Measurements from ENCODE around the gene C13orf46.
"Not testable (repeated sequence)": the region's sequence is repeated elsewhere in the genome, so short reads cannot be mapped to it uniquely, and the experiment has no call there.

Gene C13orf46

DNA sequence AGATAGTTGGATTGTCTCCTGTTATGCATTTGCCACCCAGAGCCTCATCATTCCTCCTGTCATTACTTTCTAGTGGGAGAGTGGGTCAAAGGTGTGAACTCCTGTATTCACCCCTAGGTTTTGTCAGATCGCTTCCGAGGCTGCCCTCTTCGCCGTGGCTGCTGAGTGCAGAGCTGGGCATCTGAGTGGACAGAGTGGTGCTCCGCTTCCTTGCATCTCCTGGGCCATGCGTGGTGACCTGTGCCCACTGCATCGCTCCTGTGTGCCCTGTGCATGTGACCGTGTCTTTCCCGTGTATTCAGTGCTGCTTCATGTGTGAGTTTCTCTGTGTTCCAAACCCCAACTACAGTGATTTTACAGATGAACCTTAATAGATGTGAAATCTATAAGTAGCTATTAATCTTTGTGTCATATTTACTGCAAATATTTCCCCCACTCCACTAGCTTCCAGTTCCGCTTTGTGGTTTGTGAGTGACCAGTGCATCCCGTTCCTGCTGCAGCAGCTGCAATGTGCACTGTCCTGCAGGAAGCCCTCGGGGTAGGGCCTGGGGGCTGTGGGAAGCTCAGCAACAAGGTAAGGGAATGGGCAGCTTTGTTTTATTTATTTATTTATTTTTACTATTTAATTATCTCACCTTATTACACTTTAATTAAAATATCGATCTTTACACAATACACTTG, 53.1 kb downstream of the C13orf46 start:
- no peak for DNase-seq

DNA sequence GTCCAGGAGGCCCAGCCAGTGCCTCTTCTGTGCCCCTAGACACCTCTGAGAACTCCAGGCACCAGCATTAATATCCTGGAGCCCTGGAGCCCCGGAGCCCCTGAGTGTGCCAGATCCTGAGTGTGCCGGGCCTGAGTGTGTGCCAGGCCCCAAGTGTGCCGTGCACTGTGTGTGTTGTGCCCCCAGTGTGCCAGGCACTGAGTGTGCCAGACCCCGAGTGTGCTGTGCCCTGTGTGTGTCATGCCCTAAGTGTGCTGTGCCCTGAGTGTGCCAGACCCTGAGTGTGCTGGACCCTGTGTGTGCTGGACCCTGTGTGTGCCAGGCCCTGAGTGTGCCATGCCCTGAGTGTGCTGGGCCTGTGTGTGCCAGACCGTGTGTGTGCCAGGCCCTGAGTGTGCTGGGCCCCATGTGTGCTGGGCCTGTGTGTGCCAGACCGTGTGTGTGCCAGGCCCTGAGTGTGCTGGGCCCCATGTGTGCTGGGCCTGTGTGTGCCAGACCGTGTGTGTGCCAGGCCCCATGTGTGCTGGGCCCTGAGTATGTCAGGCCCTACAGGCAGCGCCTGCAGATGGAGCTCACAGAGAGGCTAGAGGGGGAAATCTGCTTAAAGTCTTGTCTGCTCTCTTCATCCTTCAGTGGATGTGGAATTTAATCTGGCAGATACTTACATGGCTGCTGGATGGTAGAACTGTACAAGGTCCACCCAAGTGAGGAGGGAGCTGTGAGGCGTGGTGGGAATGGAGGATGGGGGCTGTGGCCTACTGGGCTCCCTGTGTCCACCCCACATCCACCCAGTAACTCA, 53.9 kb downstream of the C13orf46 start:
- DNase-seq = no peak

DNA sequence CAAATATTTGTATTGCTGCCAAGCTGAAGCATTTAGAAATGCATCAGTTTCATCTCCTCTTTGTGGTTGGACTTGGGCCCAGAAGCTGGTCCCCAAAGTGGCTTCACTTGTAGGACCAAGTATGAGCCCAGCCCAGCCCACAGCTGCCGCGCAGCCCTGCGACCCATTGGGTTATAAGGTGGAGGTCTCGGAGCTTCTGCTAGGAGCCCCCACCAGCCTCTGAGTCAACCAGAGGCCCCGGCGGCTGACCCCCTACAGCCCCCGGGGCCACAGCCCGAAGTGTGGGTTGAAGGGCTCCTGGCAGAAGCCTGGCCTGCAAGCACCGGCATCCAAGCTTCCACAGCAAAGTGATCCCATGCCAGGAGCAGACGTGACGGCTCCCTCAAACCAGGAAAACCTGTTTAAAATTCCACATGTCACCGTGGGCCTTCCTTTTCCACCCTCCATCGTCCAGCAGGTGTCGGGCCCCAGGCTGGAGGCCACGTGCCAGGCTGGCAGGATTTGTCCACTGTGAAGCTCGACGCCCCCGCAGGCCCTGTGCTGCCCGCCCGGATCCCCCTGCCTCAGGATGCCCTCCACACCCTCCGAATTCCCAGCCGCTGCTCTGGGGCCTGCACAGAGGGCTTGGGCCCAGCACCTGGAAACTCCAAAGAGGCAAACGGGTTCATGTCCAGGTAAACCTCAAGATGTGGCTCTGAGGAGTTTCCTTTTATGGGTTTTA, 54.7 kb downstream of the C13orf46 start:
- no peak for DNase-seq

DNA sequence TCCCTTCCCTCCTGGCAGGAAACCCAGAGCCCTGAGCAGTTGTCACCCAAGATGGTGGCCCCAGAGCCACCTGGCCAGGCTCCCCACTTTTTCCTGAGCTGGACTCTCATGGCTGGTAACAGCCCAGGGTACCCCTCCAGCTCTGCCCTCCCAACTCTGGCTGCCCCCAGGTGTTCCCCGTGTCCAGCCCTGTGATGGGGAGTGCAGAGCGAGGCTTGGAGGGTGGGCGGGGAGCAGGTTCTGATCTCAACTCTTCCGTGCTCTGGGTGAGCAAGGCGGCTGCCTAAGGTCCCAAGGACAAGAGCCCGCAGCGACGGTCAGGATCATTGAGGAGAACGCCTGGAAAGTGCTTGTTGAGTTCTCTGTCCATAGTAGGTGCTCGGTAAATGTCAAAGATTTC, 55.3 kb downstream of the C13orf46 start:
- DNase-seq = no peak

DNA sequence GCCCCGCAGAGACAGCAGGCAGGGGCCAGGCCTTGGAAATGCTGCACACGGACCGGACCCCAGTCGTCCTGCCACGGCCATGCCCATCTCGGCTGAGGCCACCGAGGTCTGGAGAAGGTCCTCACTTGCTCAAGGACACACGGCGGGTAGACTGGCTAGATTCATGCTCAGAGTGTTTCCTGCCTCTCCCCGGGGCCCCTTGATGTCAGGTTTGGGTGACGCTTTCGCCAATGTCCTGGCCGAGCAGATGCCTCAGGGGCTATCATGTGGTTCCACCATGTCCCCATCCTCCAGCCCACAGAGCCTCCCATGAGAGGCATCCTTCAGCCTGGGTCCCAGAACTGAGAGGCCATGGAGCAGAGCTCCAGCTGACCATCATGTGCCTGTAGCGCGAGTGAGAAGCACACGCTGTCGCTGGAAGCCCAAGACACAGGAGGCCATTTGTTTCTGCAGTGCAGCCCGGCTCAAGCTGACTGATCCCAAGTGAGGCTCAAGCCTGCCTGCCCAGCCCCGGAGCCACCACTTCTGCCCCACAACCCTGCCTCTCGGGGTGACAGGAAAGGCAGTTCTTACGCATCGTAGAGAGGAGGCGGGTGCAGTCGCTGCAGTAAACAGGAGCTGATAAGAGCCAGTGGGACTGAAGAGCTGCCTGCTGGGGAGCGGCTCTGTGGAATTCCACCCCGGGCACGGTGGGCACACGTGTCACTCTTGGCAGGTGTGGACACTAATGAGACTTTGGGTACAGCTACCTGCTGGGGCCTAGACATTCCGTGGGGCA, 56.1 kb downstream of the C13orf46 start:
- no peak for DNase-seq

DNA sequence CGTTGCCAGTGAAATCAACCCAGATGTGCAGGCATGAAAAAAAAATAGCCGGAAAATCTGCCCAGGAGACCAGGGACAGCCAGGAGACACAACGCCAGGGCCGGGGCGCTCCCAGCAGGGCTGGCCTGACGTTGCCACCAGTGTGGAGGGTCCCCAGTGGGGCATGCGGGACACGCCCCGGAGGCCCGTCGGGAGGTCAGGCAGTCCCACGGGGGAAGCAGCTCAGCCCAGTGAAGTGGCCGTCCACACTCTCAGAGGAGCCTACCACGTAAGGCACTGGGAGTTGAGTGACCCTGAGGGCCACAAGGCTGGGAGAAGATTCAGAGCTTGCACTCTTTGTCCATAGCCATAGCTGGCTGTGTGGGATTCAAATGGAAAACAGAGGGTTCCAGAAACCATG, 56.8 kb downstream of the C13orf46 start:
- DNase-seq = no peak

DNA sequence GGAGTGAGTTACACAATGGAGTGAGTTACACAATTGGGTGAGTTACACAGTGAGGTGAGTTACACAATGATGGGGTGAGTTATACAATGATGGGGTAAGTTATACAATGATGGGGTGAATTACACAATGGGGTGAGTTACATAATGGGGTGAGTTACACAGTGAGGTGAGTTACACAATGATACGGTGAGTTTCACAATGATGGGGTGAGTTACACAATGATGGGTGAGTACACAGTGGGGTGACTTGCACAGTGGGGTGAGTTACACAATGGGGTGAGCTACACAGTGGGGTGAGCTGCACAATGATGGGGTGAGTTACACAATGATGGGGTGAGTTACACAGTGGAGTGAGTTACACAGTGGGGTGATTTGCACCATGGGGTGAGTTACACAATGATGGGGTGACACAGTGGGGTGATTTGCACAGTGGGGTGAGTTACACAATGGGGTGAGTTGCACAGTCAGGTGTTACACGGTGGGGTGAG, 57.5 kb downstream of the C13orf46 start:
- no peak for DNase-seq

DNA sequence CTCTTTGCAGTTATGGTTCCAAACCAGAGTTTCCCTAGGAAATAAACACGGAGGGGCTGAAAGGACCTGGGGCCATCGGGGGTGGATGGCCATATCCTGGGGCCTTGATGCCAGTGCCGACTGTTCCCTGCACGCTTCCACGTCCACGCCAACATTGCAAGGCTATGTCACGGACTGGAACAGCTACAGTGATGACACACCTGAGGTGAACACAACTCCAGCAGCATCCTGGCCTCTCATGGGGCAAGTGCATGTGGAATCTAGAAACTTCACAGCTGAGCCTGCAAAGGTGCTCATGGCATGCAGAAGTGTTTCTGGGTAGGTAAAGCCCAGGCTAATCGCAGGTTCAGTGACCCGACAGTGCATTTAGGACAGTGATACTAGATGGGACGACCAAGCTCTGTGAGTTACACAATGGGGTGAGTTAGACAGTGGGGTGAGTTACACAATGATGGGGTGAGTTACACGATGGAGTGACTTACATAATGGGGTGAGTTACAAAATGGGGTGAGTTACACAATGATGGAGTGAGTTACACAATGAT, 58.0 kb downstream of the C13orf46 start:
- DNase-seq = no peak

DNA sequence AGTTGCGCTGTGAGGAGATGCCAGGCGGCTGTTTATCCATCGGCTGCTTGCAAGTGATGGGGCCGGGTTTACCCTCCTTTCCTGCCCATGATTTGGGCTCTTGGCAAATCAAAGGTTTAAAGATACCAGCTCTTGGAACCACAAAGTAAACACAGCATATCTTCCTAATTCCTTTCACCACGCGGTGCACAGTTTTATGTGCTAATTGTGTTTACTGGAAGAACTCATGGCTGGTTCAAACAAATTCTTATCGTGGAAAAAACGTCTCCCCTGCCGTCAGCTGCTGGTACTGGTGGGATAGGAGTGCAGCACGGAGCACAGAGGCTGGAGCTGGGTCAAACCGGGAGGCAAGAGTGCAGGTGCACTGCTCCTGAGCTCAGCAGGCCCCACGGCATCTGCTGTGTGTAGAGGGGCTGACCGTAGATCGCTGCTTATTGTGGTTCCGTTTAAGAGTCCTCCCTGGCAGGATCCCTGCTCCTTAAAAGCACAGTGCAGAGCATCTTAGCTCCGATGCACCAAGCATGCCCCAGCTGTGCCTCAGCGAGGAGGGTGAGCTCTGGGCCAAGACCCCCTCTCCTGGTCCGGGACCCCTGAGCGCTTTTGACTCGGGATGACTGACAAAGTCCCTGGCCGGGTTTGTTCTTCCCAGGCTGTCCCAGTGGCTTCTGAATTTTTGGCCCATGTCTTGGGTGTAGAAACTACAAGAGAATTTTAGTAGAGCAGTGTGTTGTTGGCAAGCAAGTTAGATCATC, 58.7 kb downstream of the C13orf46 start:
- no peak for DNase-seq

DNA sequence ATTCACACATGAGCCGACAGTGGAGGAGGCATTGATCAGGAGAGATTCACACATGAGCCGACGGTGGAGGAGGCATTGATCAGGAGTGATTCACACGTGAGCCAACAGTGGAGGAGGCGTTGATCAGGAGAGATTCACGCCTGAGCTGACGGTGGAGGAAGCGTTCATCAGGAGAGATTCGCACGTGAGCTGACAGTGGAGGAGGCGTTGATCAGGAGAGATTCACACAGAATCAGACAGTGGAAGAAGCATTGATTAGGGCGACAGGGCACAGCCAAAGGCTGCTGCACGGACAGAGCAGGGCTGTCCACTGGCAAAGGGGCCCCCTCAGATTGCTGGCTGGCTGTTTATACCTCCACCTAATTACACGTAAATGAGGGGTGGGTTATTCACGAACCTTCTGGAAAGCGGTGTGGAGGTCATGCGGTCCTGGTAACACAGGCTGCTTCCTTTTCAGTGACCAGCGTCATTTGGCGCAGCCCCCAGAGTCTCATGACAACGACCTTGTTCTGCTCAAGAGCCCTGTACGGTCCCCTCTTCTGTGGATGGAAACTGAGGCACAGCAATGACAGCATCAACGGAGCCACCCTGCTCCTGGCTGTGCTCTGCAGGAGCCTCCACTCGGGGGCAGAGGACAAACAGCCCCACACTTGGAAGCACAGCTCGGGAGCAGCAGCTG, 59.4 kb downstream of the C13orf46 start:
- no peak for DNase-seq

DNA sequence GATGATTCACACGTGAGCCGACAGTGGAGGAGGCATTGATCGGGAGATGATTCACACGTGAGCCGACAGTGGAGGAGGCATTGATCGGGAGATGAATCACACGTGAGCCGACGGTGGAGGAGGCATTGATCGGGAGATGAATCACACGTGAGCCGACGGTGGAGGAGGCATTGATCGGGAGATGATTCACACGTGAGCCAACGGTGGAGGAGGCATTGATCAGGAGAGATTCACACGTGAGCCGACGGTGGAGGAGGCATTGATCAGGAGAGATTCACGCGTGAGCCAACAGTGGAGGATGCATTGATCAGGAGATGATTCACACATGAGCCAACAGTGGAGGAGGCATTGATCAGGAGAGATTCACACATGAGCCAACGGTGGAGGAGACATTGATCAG, 60.0 kb downstream of the C13orf46 start:
- not testable (repeated sequence) for DNase-seq

DNA sequence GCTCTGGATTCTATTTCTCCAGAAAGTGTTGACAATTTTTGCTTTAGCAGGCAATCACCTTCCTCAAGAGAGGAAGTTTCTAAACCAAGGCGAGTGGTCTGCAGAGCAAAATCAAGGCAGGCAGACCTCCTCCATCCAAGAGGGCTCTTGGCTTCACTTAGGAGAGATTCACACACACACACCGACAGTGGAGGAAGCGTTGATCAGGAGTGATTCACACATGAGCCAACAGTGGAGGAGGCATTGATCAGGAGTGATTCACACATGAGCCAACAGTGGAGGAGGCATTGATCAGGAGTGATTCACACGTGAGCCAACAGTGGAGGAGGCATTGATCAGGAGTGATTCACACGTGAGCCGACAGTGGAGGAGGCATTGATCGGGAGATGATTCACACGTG, 60.5 kb downstream of the C13orf46 start:
- not testable (repeated sequence) for DNase-seq

DNA sequence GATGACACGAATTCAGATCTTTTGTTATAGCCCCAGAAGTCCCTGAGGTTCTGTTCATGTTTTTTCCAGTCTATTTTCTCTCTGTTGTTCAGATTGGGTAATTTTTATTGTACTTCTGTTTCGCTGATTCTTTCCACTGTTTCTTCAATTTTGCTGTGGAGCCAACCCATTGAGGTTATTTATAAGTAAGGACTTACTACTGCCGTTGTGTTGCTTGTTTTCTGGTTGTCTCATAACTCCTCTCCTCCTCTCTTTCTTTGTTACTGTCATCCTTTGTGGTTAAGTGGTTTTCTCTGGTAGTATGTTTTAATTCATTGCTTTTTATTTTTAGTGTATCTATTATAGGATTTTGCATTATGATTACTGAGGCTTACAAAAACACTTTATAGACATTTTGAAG, 61.3 kb downstream of the C13orf46 start:
- DNase-seq = no peak

DNA sequence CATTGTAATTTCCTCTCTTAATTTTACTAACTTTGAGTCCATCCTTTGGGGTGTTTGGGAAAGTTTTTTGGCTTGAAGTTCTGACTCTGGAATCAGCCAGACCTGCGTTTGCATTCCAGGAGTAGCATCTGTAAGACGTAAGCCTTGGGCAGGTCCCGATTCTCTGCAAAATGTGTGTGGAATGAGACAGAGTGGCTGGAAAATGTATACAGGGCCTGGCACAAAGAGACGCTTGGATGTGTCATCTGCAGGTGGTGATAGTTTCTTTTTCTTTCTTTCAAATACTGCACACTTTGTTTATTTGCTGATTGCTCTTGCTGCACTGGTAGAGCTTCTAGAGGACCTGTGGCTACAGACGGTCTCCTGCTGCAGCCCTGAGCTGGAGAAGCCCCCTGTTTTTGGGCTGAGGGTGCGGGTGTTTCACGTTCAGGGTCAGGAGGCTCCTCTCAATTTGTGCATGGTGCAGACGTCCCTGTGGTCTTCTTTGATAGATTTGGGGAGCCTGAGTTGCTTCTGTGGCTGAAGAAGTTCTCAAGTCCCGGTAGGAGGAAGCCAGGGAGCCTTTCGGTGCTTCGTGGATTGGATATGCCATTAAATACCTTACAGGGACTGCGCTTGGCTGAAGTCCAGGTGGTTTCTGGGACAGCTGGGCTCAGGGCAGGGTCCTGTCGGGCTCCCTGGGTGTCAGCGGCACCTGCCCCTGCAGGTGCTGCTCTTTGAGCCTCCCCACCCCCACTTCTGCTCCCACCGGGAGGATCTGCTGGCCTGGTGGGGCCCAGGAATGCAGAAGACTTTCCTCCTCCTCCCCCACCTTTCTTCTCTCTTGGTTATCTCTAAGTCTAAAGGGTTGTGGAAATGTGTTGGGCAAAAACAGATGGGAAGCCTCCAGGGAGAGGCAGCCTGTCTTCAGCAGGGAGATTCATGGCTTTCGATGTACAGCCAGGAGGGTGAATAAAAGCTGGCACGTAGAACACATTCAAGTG, 66.0 kb downstream of the C13orf46 start:
- no peak for DNase-seq

DNA sequence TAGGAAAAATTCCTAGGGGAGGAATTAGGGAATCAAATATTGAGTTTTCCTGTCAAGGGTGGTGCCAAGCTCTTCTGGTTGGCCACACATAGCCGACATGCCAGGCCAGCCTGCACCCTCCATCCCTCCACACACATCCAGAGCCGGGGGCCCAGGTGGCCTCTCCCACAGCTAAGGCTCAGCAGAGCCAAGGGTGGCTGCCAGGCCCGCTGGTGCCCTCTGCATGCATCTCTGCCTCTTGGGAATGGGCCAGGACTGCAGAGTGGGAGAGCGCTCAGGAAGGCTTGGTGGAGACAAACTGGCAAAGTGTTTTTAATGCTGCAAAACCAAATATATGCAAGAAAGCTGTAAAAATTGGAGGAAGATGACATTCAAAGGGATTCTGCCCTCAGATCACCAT, 67.3 kb downstream of the C13orf46 start:
- no peak for DNase-seq

DNA sequence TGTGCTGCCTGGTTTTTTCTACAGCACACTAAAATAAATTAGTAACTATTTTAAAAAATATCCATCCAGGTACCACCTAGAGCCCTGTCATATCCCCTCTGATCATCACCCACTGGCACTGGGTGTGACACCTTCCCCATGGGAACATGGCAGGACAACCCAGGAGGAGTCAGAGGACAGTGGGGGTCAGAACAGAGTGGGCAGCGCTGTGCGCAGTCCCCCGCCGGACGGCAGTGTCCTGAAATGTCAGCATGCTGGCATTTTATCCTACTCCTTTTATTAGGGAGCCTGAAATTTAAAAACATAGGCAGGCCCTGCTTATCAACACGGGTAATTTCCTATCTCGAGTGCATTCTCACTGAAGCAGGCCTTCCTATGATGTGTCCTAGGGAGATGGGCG, 67.9 kb downstream of the C13orf46 start:
- no peak for DNase-seq

DNA sequence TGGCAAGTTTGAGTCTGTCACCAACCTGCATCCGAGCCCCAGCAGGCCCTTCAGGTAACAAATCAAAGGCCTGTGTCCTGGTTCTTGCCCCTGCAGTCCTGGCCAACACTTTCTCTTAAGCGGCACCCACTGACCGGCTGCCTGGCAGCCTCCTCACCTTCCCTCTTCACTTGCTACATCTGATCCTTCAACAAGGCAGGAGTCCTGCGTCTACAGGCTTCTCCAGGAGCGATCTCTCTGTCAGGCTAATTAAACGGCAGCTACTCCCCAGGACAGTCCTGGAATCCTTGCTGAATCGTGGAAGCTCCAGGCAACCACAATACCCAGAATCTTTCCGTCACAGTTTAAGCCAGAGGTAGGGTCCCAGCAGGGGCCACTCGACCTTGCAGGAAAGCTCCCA, 68.9 kb downstream of the C13orf46 start:
- DNase-seq = no peak

DNA sequence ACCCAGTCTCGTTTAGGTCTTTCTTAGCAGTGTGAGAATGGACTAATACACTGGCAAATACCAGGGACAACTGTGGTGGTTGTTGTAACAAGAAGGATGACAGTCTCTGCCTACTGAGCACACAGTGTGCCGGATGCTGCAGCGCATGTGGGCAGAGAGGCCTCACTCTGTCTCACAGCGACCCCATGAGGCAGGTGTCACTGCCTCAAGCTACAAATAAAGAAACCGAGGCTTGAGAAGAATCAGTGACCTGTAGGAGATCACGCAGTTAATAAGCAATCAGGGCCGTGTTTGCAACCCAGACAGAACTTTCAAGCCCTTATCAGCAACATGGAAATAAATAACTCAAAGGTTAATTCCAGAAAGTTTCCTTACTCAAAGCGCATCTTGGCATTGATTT, 69.5 kb downstream of the C13orf46 start:
- DNase-seq = peak; percentile 16

DNA sequence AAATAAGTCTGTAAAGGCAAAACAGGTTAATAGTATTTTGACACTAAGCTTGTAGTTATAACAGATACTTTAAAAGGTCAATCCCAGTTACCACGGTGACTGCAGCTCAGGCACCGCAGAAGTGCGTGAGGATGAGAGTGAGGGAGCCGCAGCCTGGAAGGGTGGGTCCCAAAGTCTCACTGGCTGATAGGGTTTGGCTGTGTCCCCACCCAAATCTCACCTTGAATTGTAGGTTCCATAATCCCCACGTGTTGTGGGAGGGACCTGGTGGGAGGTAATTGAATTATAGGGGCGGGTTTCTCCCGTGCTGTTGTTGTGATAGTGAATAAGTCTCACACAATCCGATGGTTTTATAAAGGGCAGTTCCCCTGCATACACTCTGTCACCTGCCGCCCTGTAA, 70.0 kb downstream of the C13orf46 start:
- DNase-seq = no peak

Data from central memory CD4-positive, alpha-beta T cell (primary cell).